HG03558 (cell line): ENCODE data around the gene NCMAP.

Experiments
- ATAC-seq: cut with Tn5 transposase; IDR thresholded peaks from one replicate; pipeline ENCODE4 v1.9.1; 2021; ENCODE audit warnings: moderate number of reproducible peaks; ENCODE audit not compliant: unreplicated experiment; ENCODE audit errors: extremely low read depth

The NCMAP gene

DNA sequence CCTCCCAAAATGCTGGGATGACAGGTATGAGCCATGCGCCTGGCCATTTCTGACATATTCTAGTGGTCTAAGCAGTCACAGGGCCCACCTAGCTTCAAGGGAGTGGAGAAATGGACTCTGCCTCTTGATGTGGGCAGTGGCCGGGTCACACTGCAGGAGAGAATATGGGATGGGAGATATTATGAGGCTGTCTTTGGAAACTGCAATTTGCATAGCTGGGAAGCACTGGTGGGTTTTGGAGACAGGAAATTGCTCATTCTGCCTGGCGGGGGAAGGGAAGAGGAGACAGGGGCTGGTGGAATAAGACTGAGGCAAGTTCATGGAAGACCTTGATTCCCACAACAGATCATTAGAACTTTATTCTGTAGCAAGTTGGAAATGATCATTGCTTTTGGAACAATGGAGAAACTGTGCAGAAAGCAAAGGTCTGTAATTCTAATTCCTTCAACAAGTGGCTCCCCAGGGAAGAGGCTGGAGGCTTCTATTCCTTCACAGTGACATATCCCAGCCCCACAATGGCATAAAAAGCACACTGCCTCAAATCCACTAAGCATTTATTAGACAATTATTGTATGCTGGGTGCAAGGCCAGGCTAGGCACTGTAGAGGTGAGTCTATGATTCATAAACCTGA, 10.5 kb downstream of the NCMAP start:
- no peak for ATAC-seq

DNA sequence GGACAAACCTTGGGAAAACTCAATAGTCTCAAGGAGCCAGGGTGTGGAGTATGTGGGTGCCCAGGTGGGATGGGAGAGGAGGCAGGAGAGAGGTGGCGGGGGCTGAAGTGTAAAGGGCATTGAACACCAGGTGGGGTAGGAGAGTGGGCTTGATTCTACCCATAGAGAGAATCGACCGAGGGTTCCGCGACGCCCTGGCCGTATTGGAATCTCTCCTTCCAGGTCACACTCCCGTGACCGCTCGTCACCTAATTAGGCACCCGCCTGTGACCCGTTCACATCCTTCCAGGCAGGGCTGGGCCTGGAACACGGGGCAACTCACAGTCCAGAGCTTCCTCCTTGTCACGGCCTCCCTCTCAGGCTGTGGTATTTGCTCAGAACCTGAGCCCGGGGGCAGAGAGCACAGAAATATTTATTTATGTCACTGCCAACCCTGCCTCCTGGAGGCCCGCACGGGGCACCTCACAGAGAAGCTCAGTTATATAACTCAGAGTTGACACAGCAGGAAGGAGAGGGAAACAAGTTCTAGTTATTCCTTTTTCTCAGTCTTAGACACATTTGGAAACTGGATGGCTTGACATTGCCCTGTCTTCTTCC, 12.0 kb downstream of the NCMAP start:
- no peak for ATAC-seq

DNA sequence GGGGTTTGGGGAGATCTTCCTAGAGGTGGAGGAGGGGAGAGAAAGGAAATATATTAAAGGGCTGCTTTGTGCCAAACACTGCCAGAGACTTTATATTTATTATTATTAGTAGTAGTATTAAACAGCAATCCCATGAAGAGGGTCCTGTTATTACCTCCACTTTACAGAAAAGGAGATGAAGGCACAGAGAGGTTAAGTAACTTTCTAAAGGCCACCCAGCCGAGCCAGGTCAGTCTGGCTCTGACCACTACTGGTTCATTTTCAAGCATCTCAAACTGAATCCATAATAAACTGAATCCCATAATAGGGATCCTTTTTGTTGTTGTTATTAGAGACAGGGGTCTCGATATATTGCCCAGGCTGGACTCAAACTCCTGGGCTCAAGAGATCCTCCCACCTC, 12.6 kb downstream of the NCMAP start:
- ATAC-seq = no peak

DNA sequence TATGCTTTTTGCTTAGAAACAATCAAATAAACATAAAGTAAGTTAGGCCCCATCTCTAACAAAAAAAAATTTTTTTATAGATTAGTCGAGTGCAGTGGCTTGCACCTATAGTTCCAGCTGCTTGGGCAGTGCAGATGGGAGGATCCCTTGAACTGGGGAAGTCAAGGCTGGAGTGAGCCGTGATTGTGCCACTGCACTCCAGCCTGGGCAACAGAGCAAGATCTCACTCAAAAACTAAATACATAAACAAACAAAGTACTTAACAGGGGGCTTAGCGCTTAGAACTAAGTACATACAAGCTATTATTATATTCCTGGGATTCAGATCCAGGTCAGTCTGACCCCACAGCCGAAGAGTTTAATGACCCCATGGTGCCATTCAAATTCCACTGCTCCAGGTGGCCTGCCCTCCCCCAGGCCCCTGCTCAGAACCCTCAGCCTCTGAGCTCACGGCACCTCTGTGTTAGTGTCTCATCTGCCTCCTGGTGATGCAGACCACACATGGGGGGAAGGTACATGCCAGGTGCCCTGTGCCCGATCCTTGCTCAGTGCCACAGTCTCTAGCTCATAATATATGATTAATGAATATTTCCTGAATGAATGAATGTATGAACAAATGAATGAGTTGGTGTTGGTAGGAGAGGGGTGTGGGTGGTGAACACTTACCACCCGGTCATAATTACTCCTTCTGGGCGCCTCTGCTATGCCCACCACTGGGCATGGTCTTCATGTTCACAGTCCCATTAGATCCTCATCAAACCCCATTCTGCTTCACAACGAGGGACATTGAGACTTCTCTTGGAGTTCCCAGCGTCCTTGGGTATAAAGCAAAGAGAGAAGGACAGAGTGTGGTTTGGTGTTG, 14.6 kb downstream of the NCMAP start:
- no peak for ATAC-seq

DNA sequence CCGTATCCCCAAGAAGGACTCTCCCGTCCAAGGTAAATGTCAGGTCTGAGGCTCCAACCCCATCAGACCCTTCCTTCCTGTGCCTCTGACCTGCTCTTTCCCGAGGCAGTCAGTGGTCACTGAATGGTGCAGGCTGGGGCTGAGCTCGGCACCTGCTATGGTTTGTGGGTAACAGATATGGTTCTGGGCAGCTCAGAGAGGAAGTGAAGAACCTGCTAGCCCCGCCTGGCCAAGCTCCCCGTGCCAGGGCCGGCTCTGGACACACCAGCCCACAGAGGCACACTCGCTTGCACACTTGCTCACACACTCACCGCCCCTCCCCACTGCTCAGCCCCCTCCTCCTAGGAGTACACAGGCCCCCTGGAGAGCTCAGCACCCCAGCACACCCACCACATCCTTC, 16.4 kb downstream of the NCMAP start:
- no peak for ATAC-seq

DNA sequence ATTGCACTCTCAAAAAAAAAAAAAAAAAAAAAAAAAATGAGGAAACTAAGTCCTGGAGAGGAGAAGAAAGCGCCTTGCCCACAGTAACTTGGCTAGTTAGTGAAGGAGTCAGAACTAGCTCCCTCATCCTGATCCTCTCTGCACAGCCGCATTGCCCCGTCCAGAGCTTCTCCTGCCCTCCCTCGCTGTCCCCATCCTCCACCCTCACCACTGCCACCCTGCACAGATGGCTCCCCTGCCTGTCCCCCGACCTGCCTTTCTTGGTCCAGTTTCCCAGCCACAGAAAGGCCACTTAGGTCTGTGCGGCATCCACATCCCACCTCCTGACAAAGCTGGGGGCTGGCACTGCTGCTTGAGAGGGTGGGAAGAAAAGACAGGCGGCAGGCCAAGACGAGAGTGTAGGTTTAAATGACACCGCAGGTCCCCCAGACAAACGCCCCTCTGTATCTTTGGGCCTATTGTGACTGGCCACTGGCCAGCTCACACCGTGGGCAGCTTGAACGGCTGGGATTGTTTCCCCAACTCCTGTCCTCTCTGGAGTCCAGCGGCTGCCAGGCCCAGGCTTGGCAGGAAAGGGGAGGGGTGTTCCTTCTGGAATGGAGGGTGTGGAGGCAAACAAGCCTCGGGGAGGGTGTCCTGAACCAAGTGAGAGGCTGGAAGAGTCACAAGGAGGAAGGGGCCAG, 20.2 kb downstream of the NCMAP start:
- ATAC-seq = no peak

DNA sequence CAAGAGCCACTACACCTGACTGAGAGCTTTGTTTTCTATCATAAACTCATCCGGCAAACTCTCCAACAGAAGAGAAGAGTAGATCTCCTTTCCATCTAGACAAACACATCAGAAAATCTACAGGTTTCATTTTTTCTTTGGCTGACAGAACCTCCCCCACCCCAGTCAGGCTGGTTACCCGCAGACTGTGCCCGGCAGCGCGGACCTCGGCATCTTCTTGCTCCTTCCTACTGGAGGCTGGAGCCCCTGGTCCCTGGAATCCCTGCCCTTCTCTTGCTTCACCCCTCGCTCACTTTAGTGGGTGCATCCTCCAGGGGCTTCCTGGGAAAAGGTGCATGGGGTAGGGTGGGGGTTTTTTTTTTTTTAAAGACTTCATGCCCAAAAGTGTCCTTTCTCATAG, 23.0 kb downstream of the NCMAP start:
- ATAC-seq = no peak

DNA sequence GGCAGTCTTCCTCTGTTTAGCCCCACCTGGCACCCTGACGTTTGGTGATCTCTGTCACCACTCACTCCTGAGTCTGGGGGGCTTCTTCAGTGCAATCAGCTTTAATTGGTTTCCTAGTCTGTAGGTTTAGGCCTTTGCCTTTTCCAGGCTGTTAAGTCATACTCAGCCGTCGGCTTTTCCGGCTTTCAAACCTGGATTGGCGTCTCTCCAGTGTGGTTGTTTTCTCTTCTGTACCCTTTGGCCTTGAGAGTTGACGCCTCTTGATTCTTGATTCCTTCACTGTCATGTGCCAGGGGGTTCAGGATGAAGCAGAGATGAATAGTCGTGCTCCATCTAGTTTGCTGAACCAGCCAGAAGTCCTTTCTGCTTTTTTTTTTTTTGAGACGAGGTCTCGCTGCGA, 24.9 kb downstream of the NCMAP start:
- ATAC-seq = no peak

DNA sequence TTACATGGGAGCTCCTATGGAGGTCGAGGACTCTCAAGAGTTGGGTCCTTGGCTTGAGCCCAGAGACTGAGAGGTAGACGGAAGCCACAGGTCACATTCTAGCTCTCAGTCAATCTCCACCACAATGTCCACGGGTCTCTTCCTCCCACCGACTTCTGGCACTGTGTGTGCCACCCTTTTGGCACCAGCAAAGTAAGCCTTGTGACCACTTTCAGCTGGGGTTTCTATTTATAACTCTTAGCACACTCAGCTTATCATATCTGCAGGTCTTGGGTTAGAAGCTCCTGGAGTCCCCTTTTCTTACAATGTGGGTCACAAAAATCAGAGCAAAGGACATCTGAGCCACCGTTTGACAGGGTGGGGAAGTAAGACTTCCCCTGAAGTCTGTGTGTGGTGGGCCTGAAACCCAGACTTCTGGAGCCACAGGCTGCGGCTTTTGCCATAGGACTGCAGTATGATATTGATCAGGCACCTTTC, 28.3 kb downstream of the NCMAP start:
- no peak for ATAC-seq

DNA sequence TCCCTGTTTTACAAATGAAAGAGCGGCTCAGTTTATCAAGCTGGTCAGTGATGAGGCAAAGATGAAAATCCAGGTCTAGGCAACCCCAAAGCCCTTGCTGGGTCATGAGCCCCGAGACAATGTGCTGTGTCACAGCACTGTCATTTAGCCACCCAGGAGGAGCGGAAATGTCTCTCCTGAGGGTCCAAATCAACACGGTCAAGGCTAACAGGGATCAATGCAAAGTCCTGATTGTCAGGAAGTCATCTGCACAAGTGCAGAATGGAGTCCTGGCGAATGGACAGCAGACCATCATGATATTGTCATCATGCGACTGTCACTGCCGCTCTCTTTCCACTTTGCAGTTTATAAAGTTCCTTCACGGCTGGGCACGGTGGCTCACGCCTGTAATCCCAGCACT, 30.2 kb downstream of the NCMAP start:
- no peak for ATAC-seq

DNA sequence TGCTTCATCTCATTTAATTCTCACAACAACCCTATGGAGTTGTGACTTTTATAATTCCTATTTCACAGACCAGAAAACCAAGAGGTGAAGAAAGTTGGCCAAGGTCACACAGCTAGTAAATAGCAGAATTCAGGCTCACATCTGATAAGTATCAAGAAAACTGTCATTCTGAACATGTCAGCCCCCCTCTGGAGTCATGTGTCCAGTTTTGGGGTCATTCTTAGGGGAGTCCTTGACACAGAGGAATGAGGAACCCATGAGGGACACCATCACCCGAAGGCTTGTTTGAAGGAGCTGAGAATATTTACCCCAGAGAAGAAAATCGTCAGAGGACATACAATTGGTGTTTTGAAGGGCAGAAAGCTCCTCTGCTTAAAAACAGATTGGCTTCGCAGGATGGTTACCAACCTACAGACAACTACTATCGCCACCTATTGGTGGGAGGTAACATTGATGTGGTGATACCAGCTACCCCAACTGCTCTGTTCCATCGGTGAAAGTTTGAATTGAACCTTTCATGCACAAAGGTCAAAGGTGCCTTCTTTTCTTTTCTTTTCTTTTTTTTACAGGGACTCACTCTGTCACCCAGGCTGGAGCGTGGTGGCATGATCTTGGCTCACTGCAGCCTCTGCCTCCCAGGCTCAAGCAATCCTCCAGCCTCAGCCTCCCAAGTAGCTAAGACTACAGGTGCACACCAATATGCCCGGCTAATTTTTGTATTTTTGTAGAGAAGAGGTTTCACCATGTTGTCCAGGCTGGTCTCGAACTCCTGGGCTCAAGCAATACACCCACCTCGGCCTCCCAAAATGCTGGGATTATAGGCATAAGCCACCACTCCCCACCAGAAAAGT, 31.3 kb downstream of the NCMAP start:
- no peak for ATAC-seq

DNA sequence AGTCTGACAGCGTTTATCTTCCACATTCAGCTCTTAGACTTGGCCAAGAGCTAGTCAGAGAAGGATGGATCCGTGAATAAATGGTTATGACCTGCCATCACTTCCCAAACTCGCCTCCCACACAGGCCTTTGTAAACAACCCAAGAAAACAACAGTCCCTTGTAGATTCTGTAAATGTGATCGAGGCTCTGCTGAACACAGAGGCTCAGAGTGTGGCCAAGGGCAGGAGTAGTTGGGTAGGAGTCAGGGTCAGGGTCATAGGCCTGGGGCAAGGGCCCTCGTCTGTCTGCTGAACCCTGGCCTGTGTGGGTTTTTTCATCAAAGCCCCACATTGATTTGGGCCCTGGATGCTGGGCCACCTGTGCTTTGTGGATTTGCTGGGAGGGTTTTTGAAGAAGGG, 32.7 kb downstream of the NCMAP start:
- ATAC-seq = no peak

DNA sequence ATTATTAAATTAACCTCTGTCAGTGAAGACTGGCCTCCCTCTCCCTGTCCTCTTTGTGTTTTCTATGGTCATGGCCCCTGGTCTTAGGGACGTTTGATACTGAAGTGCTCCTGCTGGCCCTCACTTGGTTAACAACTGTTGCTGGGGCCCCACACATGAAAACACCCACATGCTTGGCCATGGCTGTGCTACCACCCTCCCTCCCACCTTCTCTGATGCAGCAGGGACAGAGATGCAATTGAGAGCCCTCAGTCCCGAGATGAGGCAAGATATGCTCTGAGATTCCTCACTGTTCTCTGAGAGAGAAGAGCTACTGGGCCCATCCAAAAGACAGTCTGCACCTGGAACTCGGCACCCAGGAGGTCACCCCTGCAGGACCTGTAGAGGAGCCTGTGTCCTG, 33.3 kb downstream of the NCMAP start:
- no peak for ATAC-seq

DNA sequence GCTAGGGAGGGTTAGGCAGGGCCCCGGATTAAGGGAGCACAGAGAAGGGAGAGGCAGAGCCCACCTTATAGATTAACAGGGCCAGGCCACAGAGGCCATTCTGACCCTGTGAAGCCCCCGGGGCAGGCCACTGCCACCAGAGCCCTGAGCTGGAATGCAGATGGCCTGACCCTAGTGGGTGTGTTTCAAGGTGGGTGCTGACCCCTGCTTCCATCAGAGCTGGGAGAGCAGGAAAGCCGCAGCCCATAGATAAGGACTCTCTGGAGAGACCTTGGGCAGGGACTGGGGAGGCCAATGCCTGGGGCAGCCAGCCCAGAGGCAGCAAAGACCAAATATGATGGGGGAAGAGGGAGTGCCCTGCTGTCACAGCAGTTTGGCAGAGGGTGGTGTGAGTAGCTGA, 35.9 kb downstream of the NCMAP start:
- ATAC-seq = no peak

DNA sequence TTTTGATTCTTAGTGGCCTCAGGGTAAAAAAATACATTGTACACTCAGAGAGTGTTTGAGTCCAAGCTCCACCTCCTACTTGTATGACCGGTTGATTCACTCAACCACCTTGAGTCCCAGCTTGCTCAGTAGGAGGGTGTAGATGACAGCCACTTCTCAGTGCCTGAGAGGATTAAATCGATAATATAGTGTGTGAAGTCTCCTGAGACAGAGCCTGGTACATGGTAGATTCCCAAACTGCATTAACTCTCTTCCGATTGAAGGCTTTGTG, 38.4 kb downstream of the NCMAP start:
- ATAC-seq = no peak

DNA sequence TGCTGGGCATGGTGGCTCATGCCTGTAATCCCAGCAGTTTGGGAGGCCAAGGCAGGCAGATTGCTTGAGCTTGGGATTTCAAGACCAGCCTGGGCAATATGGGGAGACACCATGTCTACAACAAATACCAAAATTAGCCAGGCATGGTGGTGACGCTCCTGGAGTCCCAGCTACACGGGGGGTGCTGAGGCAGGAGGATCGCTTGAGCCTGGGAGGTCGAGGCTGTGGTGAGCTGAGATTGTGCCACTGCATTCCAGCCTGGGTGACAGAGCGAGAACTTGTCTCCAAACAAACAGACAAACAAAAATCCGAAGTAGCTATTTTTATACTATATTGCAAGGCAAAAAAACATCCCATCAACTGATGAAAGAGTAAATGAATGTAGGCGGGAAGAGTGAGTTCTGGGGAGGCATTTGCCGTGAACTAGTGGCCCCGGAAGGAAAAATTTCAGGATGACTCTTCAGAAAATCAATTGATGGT, 40.6 kb downstream of the NCMAP start:
- no peak for ATAC-seq

DNA sequence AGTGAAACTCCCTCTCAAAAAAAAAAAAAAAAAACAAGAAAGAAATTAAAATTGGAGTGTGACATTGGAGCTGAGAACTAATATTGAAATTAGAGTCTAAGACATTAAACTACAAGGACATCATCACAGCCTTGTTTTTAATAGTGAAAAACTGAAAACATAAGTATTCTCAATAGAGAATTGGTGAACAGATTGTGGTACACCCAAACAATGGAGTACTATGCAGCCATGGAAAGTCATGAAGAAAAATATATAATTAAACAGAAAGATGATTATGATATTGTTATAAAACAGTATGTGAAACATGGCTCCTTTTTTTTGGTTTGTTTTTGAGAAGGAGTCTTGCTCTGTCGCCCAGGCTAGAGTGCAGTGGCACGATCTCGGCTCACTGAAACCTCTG, 43.4 kb downstream of the NCMAP start:
- no peak for ATAC-seq

DNA sequence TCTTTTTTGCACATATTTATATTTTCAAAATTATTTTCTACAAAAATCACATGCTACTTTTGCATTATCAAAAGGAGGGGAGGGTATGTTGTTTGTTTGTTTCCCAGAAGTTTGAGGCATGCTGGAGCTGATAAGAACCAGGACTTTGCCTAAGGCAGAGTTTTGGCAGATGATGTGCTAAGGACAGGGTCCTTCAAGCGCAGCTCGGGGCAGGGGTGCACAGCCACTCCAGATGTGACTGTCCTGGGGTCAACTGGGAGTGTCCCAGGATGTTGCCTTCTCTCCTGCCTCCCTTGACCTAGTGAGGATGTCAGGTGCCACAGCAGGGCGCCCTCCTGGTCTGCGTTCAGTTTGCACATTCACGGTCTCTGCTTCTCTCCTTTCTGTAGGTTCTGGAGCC, 44.7 kb downstream of the NCMAP start:
- no peak for ATAC-seq

DNA sequence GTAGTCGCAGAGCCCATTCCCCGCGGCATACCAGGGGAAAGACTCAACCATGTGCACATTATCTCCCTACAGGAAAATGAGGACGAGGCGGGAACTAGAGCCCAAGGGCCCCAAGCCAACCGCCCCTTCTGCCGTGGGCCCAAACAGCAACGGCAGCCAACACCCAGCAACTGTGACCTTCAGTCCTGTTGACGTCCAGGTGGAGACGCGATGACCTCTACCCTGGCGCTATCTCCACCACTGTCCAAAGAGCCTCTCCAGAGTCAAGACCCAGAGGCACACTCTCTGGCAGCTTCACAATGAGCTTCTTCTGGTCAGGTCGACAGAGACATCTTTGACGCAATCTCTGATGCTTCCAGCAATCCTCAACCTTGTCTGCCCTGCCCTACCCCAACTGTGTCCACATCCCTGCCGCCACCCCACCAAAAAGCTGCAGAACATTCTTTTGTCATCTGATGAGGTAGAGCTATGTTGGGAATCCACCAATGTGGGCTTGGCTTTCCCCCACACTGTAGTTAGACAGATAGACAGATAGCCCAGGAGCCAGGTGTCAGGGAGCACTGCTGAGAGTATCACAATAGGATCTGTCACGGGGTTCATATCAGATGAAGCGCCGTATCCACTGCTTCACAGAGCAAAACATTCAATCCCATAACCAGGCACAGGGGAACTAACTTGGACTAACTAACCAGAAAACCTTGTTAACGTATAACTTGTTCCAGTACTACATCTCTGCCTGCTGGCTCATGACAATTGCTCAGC, 49.8 kb downstream of the NCMAP start:
- no peak for ATAC-seq

DNA sequence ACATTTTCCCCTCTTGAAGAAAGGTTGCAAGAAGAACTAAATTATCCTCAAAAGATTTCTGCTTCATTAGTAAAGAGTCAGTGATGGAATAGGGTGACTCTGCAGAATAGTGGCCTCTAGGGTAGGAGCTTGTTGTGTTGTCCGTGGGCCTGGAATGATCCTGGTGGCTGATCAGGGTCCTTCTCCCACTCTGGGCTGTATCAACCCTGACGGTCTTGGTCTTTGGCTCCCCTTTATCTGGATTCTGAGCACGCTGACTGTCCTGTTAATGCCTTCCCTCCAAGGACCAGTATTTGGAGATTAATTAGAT, 50.4 kb downstream of the NCMAP start:
- no peak for ATAC-seq
